Measurements from ENCODE around the gene OSBP2. TPM values are rescaled to one million over a fixed set of nuclear protein-coding genes. Genes with fewer than 3 reads are reported as not detected.
"Not testable (repeated sequence)": the region's sequence is repeated elsewhere in the genome, so short reads cannot be mapped to it uniquely, and the experiment has no call there.

The OSBP2 gene
- total RNA-seq (2014; rRNA removed; shearing (Covaris generic)), result 22.5 and 24.3 TPM in 2 replicates
- polyA plus RNA-seq (2015; cell fraction: cytosol; rRNA removed), result 16.3 and 17.5 TPM in 2 replicates
- 5.5 and 6.7 TPM in 2 replicates for polyA plus RNA-seq (2015; cell fraction: nucleus; rRNA removed)

GRCh38 chr22:30694640-30695350, at the start of gene OSBP2:
TSS of gene OSBP2 (plus strand) at chr22:30694874. CDS start at chr22:30694910, 36 bp downstream.
- no peak for DNase-seq (ENCODE audit: low read depth)

- no peak for DNase-seq (ENCODE audit: low read depth)
Measured at GRCh38 chr22:30646518-30647160, 48.0 kb upstream of the OSBP2 start.

GRCh38 chr22:30647536-30647935, 47.1 kb upstream of the OSBP2 start:
- no peak for DNase-seq (ENCODE audit: low read depth)

GRCh38 chr22:30648825-30649224, 45.8 kb upstream of the OSBP2 start:
- no peak for DNase-seq (ENCODE audit: low read depth)

- DNase-seq (ENCODE audit: low read depth), result peak; percentile 99
Measured at GRCh38 chr22:30649430-30650007, 45.2 kb upstream of the OSBP2 start.

- DNase-seq (ENCODE audit: low read depth), result no peak
Measured at GRCh38 chr22:30650508-30651116, 44.1 kb upstream of the OSBP2 start.

- no peak for DNase-seq (ENCODE audit: low read depth)
Measured at GRCh38 chr22:30652852-30653251, 41.8 kb upstream of the OSBP2 start.

- DNase-seq (ENCODE audit: low read depth), result no peak
Measured at GRCh38 chr22:30654361-30654760, 40.3 kb upstream of the OSBP2 start.

GRCh38 chr22:30655532-30655931, 39.1 kb upstream of the OSBP2 start:
- no peak for DNase-seq (ENCODE audit: low read depth)

GRCh38 chr22:30662040-30662439, 32.6 kb upstream of the OSBP2 start:
- no peak for DNase-seq (ENCODE audit: low read depth)

GRCh38 chr22:30664798-30665197, 29.9 kb upstream of the OSBP2 start:
- no peak for DNase-seq (ENCODE audit: low read depth)

- no peak for DNase-seq (ENCODE audit: low read depth)
Measured at GRCh38 chr22:30665266-30665665, 29.4 kb upstream of the OSBP2 start.

GRCh38 chr22:30665786-30666185, 28.9 kb upstream of the OSBP2 start:
- DNase-seq (ENCODE audit: low read depth), result no peak

- DNase-seq (ENCODE audit: low read depth), result no peak
Measured at GRCh38 chr22:30667107-30667493, 27.6 kb upstream of the OSBP2 start.

- DNase-seq (ENCODE audit: low read depth), result peak; percentile 95
Measured at GRCh38 chr22:30667494-30668385, 26.9 kb upstream of the OSBP2 start, which contains the start of gene DUSP18. TSS of gene DUSP18 (minus strand) at chr22:30667875. CDS start at chr22:30664003, 3,872 bp downstream.

- no peak for DNase-seq (ENCODE audit: low read depth)
Measured at GRCh38 chr22:30668386-30668710, 26.3 kb upstream of the OSBP2 start.

- no peak for DNase-seq (ENCODE audit: low read depth)
Measured at GRCh38 chr22:30671071-30671470, 23.6 kb upstream of the OSBP2 start.

GRCh38 chr22:30673136-30673535, 21.5 kb upstream of the OSBP2 start:
- no peak for DNase-seq (ENCODE audit: low read depth)

GRCh38 chr22:30674482-30674881, 20.2 kb upstream of the OSBP2 start:
- no peak for DNase-seq (ENCODE audit: low read depth)

- no peak for DNase-seq (ENCODE audit: low read depth)
Measured at GRCh38 chr22:30675436-30675835, 19.2 kb upstream of the OSBP2 start.

GRCh38 chr22:30676565-30676964, 18.1 kb upstream of the OSBP2 start:
- not testable (repeated sequence) for DNase-seq (ENCODE audit: low read depth)

All from HT1080 (cell line).